Fibroblast of skin of left biceps (primary cell): Measurements from ENCODE around the gene CELA1.
"Not testable (repeated sequence)": the region's sequence is repeated elsewhere in the genome, so short reads cannot be mapped to it uniquely, and the experiment has no call there.

Source experiments
- DNase-seq, 2 experiments: peaks; one replicate each; pipeline ENCODE4 v3.0.0-alpha.2; 2013; ENCODE audit warnings: low read depth in 2 of 2

CELA1 gene

GRCh38 chr12:51318057-51318806 lies 28.2 kb downstream of the CELA1 start:
- not testable (repeated sequence) for DNase-seq

DNA sequence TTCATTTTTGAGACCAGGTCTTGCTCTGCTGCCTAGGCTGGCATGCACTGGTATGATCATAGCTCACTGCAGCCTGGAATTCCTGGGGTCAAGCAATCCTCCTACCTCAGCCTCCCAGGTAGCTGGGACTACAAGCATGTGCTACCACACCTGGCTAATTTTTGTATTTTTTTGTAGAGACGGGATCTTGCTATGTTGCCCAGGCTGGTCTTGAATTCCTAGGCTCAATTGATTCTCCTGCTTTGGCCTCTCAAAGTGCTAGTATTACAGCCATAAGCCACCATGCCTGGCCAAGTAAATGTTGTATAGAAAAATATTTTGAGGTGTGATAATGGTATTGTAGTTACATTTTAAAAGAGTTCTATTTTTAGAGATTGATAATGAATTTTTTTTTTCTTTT lies 35.1 kb downstream of the CELA1 start:
- no peak for DNase-seq

GRCh38 chr12:51307655-51308593 lies 38.6 kb downstream of the CELA1 start:
- peak; percentile 33 to 41 for DNase-seq

- DNase-seq, result no peak
Measured at GRCh38 chr12:51306507-51306906, 40.0 kb downstream of the CELA1 start.

- not testable (repeated sequence) for DNase-seq
Measured at GRCh38 chr12:51300768-51301167, 45.7 kb downstream of the CELA1 start.

- no peak for DNase-seq
Measured at GRCh38 chr12:51295651-51296050, 50.8 kb downstream of the CELA1 start.

GRCh38 chr12:51294097-51294496 lies 52.4 kb downstream of the CELA1 start:
- not testable (repeated sequence) for DNase-seq

GRCh38 chr12:51293696-51294095 lies 52.8 kb downstream of the CELA1 start:
- DNase-seq, result no peak

DNA sequence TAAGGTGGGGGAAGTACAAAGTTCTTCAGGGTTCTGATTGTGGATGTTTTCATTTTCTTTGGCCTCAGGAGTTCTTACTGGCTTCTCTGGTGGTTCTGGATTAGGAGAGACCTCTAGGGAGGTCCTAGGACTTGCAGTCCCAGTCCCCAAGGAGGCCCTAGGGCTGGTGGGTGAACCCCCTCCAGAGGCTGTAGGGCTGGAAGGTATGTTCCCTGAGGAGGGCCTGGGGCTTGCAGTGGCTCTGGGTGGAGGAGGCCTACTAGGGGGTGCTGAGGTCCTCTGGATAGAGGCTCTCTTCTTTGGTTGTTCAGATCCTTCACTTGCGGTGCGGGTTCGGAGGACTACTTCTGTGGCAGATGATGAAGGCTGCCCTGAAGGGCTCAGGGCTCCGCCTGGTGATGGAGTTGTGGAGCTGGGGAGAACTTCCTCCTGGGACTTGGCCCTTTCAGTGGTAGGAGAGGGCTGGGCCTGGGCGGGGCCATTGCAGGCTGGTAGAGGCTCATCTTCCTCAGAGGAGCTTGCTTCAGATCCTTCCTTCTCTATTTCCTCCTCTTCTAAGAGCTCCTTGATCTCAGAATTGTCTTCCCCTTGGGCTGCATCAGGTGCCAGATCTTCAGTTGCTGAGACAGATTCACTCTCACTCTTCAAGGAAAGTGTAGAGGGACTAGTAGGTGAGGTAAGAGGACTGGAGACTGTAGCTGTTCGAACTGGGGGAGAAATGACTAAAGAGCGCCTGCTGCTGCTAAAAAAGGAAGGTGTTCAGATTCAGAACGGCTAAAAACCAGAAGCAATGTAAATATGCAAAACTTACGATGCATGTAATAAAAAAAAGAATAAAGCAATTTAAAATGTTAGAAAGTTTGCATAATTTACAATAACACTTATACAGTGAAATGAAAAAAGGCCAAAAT lies 54.6 kb downstream of the CELA1 start:
- DNase-seq, result not testable (repeated sequence)

DNA sequence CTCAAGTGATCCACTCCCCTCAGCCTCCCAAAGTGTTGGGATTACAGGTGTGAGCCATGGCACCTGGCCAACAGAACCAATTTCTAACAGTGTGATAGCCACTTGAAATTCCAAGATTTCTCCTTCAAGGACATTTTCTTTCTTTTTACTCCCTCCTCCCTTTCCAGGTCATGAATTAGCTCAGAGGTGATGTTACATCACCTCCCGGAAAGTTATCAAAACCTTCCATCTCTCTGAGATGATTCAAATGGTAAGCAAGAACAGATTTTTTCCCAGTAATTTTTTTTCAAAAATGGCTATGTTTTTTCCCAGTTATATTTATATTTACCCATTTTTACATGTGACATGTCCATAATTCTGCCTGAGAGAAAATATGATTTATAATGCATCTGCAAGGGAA lies 60.6 kb downstream of the CELA1 start:
- no peak for DNase-seq

GRCh38 chr12:51281202-51281924 lies 65.1 kb downstream of the CELA1 start:
- no peak for DNase-seq
